Measurements from ENCODE around the gene CCNY. TPM values are rescaled to one million over a fixed set of nuclear protein-coding genes. Genes with fewer than 3 reads are reported as not detected.

Gene CCNY
- total and polyA plus RNA-seq, 2 of the 13 experiments (the other 11 are each of a cell fraction or from before 2014, with no cell fraction given), result 48.2 to 54.7 TPM

DNA sequence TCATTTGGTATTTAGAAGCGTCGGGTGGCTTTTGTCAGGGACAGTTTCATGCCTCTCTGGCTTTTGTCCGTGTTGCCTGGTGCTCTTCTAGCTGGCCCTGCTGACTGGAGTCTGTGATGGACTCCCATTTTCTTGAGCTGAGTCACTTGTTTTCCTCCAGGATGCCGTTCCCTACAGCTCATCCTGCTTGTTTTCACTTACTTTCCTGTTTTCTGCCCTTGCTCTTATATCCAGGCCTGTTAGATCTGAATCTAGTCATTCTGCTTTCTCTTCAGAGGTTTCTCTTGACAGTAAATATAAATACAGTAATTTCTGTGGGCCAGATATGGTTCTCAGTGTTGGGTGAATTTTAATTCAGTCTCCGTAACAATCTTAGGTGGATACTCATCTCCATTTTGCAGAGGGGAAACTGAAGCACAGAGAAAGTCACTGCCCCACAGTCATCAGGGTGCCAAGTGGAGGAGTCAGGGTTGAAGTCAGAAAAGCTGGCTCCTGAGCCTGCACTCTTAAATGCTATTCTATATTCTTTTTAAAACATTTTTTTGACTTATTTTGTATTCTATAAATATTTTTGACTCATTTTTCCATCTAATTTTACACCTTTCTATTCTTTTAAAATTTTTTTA lies 85.4 kb downstream of the CCNY start:
- peak overlapping the region; percentile 14; the same call in 1 of the 2 replicates for H3K4me2 ChIP-seq (ENCODE audit: low read depth, low read length)
- H3K27me3 ChIP-seq (ENCODE audit: control insufficient read depth in 1 of 2, insufficient read depth in 2 of 2, low read length in 2 of 2), result no peaks in the 10 kb centered on the region
- 80% methylated on average over 5 of the region's 5 CpGs for WGBS (ENCODE audit: low lambda C conversion rate)
- H3K9ac ChIP-seq (ENCODE audit: insufficient read depth, low read depth, low read length), result peak overlapping the region; percentile 7; the same call in 1 of the 2 replicates
- no peaks in the 10 kb centered on the region for H3K36me3 ChIP-seq (replicated peaks in 1 of 2; ENCODE audit: control insufficient read depth in 1 of 2, insufficient read depth in 2 of 2, low read length in 2 of 2)
- no peak overlapping the region for H2AFZ ChIP-seq (ENCODE audit: low read length)
- FAIRE-seq, result no peak
- BruUV-seq (replicated peaks), result no TSS peak
- H3K4me1 ChIP-seq (ENCODE audit: insufficient read depth, low read length), result peaks cover 72% of the 10 kb centered on the region
- H3K79me2 ChIP-seq (ENCODE audit: insufficient read depth, low read length), result peaks cover 92% of the 10 kb centered on the region
- H4K20me1 ChIP-seq (ENCODE audit: insufficient read depth, low read length), result no peaks in the 10 kb centered on the region
- CTCF ChIA-PET (ENCODE audit: low intra/inter-chr PET ratio, low total read pairs), result no interaction called here
- TF ChIP-seq ZNF253 (CRISPR knock-in tag; IDR thresholded peaks at IDR 0.05; ENCODE audit: borderline replicate concordance) (no peak), ELF3 (CRISPR knock-in tag; IDR thresholded peaks at IDR 0.05) (peak; percentile 29; the same call in 1 of the 2 replicates), NCOA2 (CRISPR knock-in tag; IDR thresholded peaks at IDR 0.05) (no peak), KAT8 (CRISPR knock-in tag; IDR thresholded peaks at IDR 0.05) (peak; percentile 27; the same call in 1 of the 2 replicates), TEAD3 (CRISPR knock-in tag; optimal IDR thresholded peaks at IDR 0.05; ENCODE audit: borderline replicate concordance) (peak; percentile 39), FOSL2 (CRISPR knock-in tag; IDR thresholded peaks at IDR 0.05) (peak; percentile 88), ZNF441 (CRISPR knock-in tag; IDR thresholded peaks at IDR 0.05; ENCODE audit: borderline replicate concordance) (peak; percentile 94)
- TF ChIP-seq, protein P1, sequence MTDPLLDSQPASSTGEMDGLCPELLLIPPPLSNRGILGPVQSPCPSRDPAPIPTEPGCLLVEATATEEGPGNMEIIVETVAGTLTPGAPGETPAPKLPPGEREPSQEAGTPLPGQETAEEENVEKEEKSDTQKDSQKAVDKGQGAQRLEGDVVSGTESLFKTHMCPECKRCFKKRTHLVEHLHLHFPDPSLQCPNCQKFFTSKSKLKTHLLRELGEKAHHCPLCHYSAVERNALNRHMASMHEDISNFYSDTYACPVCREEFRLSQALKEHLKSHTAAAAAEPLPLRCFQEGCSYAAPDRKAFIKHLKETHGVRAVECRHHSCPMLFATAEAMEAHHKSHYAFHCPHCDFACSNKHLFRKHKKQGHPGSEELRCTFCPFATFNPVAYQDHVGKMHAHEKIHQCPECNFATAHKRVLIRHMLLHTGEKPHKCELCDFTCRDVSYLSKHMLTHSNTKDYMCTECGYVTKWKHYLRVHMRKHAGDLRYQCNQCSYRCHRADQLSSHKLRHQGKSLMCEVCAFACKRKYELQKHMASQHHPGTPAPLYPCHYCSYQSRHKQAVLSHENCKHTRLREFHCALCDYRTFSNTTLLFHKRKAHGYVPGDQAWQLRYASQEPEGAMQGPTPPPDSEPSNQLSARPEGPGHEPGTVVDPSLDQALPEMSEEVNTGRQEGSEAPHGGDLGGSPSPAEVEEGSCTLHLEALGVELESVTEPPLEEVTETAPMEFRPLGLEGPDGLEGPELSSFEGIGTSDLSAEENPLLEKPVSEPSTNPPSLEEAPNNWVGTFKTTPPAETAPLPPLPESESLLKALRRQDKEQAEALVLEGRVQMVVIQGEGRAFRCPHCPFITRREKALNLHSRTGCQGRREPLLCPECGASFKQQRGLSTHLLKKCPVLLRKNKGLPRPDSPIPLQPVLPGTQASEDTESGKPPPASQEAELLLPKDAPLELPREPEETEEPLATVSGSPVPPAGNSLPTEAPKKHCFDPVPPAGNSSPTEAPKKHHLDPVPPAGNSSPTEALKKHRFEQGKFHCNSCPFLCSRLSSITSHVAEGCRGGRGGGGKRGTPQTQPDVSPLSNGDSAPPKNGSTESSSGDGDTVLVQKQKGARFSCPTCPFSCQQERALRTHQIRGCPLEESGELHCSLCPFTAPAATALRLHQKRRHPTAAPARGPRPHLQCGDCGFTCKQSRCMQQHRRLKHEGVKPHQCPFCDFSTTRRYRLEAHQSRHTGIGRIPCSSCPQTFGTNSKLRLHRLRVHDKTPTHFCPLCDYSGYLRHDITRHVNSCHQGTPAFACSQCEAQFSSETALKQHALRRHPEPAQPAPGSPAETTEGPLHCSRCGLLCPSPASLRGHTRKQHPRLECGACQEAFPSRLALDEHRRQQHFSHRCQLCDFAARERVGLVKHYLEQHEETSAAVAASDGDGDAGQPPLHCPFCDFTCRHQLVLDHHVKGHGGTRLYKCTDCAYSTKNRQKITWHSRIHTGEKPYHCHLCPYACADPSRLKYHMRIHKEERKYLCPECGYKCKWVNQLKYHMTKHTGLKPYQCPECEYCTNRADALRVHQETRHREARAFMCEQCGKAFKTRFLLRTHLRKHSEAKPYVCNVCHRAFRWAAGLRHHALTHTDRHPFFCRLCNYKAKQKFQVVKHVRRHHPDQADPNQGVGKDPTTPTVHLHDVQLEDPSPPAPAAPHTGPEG (CRISPR knock-in tag; IDR thresholded peaks at IDR 0.05), result no peak
- in situ Hi-C loops (cut with HindIII; ENCODE audit: extremely low pct_ligation_motif_present, low pct_unique_long_range_greater_than_20kb) (no loop called here), intact Hi-C loops (cut with micrococcal nuclease; ENCODE audit: unreplicated experiment) (no loop called here)
- peak overlapping the region; percentile 19 for H3K27ac ChIP-seq (ENCODE audit: extremely low read length, insufficient read depth, low read length)
- ATAC-seq, result peak; percentile 65
- no peaks in the 10 kb centered on the region for H3K9me3 ChIP-seq (ENCODE audit: low read length)
- POLR2A ChIA-PET, result interaction anchor here (1.5 kb wide), 1 partner anchor 29 kb away, joined by 3 read pairs; no protein-coding TSS in a partner anchor
- DNase-seq (ENCODE audit: low spot score), result peak; percentile 54
- no peak overlapping the region for H3K4me3 ChIP-seq (replicated peaks in 1 of 3; ENCODE audit: insufficient read depth in 1 of 3, low read depth in 2 of 3, low read length in 3 of 3)

Measured in HepG2 (cell line).